NCI-H146 treated with DMSO at 0.1 percent for 48 hours (cell line): ENCODE data around the gene SCART1.
"Not testable (repeated sequence)": the region's sequence is repeated elsewhere in the genome, so short reads cannot be mapped to it uniquely, and the experiment has no call there.

Source experiments
- DNase-seq: peaks from one replicate; lab custom pipeline; 2025; ENCODE audit not compliant: unreplicated experiment; lab: John Stamatoyannopoulos, UW

SCART1 gene

DNA sequence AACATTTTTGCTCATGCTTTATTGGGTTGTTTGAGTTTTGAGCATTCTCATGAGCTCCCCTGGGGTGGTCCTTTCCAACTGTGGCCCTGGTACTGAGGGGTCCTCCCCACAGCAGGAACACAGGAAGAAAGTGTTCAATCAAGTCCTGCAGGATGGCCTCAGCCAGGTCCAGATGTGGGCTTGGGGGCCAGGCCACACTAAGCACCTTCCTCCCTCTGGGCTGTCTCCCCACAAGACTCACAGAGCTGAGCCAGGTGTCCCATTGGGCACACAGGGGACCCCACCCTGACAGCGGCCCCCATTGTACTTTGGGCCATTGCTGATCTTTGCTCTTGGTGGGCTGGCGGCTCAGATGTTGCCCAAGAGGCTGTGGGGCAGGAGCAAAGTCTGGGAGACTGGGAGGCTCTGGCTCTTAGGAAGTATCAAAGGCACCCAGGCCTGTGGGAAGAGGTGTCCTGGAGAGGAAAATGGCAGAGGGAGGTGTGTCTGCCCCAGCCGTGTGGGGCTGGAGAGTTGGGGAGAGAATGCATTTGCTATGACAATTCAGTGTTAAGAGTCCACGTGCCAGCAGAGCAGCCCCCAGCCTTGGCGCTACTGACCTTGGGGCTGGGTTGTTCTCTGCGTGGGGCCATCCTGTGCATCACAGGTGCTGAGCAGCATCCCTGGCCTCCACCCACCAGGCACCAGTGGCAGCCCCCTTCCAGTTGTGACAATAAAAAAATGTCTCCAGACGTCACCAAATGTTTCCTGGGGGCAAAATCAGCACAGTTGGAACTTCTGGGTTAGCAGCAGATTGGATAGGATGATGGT lies 17.8 kb downstream of the SCART1 start:
- no peak for DNase-seq

DNA sequence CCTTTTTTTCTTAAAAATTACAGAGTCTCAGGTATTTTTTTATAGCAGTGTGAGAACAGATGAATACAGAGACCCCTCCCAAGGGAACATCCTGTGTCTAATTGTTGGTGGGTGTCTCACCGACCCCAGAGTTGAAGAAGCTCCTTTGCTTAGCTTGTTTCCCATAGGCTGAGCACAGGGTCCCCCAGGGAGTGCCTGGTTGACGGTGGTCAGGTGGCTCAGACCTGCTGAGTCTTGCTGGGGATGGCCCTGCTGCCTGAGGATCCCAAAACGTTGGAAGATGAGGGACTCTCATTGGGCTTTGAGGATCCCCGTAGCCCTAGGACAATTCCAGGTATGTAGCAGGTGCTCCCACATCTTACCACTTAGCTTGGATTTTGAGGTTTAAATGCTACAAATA lies 19.5 kb downstream of the SCART1 start:
- no peak for DNase-seq

DNA sequence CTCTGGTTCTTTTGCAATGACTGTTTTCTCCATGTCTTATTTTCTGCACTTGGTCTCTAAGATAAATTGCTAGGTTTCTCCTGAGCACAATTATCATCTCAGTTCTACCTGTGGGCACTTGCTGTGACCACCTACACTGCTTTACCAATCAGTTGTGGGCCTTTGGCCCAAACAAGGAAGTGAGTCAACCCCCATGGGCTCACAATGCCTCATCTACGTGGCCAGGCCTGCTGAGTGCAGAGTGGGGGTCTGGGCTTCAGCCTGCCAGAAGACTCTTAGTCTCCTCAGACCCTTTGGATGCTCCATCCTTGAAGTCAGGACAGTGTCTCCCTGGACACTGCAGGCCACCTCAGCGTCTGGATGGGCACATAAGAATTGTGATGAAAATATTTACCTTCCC lies 20.3 kb downstream of the SCART1 start:
- DNase-seq = no peak

DNA sequence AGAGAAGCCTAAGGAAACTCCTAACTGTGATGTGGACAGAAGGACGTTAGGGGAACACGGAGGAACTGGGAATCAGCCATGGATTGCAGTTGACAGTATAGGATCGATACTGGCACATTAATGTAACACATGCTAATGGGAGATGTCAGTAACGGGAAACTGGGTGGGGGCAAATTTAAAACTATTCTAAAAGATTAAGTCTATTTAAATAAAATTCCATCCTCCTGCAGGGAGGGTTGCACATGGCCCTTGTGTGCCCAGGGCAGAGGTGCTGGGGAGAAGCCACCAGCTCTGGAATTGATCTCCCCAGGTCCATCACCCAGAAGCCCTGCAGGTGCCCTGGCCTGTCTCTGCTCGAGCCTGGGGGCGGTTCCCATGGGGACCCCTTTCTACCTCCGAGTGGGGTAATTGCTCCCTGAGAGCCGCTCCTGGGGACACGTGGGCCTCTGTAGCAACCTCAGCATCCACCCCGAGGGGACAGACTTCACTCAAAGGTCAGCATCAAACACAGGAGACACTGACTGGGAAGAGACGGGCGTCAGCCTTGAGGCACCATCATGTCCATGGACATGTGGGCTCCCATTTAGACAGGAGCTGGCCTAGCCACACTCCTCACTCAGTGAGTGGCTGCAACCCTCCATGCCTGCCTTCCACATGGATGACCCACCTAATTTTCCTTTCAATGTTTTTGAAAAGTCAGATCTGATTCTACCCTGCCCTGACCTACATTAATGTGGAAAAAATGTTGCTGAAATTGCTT lies 21.1 kb downstream of the SCART1 start:
- DNase-seq = no peak

DNA sequence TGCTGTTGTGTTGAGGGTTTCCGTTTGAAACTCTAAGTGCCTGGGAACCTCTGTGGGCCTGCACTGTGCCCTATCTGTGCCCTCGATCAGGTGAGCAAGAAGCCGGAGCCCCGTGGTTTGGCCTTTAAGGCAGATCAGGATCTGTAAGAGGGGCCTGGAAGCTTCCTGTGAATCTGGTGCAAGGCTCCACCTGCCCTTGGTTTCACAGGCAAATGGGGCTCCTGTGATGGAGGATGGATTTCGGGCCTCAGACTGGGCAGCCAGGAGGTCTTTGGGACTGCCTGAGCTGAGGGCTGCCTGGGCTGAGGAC lies 21.6 kb downstream of the SCART1 start:
- no peak for DNase-seq

DNA sequence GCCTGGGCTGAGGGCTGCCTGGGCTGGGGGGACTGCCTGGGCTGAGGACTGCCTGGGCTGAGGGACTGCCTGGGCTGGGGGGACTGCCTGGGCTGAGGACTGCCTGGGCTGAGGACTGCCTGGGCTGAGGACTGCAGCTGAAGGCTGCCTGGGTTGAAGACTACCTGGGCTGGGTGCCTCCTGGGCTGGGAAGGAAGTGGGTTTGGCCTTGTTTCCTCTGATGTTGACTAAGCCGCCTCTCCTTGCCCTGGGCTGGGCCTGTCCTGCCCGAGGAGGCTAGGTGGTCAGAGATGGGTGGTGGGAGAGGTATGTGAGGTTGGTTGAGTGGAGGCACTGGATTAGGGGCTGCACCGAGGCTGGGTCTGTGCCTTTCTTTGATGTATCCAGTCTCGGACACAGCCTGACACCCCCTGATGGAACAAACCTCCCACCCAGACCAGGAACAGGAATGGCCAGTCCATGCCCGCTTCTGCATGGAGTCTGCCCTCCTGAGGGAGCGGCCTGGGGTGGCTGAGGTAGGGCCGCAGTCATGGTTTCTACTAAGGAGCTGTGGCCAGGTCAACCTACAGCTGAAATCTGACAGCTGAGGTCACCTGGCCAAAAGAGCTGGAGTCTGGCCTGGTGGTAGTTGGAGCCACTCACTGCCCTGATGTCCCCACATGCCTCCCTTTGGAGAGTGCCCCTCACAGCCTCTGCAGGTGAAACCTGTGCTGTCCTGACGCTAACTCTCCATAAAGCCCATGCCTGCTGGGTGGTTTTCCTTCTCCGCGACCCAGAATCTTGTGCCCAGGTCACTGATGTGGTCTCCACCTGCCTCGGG lies 22.3 kb downstream of the SCART1 start:
- no peak for DNase-seq

DNA sequence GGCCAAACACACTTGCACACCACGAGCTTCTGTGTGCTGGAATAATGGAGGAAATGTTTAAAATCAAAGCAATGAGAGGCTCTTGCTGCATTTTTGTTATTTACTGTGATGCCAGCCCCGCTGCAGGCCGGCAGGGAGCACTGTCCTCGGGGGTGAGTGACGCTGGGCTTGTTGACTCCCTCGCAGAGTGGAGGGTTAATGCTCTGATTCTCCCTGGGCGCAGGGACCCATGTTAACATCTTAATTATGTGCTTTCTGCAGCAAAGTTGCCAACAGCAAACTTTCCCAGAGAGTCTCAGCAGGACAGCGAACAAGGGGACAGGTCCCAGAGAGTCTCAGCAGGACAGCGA lies 22.9 kb downstream of the SCART1 start:
- DNase-seq = no peak

DNA sequence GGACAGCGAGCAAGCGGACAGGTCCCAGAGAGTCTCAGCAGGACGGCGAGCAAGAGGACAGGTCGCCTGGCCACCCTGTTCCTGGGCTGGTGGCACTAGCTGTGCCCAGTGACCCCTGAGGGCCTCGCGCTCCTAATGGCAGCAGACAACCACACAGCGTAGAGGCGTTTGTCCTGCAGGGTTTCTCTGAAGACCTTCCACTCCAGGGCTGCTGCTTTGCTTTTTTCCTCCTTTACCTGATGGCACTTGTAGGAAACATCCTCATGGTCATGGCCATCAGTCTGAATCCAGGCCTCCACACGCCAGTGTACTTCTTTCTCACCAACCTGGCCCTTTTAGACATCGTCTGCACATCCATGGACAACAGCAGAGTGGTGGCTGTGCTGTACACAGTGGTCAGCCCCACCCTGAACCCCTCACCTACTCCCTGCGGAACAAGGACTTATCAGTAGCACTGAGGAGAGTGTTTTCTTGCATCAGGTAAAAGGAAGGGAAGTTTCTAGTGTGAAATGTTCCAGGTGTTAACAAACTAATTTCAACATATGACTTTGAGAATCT lies 27.4 kb downstream of the SCART1 start:
- DNase-seq = no peak

DNA sequence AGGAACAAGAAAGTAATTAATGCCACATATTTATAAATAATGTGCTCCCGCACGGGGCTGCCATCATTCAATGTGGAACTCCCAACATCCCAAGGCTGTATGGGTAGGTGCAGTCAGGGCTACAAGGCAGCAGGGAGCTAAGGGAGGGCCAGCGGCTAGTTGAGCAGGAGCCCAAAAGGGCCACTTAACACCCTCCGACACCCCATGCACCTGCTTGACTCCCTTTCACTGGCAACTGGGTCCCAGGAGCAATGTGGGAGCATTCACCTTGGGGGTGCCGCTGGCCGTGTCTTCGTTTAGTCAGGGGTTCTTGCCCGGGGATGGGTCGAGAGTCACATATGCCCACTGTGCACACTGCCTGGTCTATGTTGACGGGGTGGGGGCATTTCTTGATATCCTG lies 27.9 kb downstream of the SCART1 start:
- DNase-seq = no peak

DNA sequence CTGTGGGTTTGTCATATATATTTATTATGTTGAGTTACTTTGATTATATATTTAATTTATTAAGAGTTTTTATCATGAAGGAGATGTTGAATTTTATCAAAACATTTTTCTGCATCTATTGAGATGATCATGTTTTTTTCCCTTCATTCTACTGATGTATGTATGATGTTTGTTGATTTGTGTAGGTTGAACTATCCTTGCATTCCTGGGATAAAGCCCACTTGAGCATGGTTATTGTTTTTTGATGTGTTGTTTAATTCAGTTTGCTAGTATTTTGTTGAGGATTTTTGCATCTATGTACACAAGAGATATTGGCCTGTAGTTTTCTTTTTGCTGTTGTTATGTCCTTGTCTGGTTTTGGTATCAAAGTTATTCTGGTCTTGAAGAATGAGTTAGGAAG lies 31.1 kb downstream of the SCART1 start:
- DNase-seq = no peak

DNA sequence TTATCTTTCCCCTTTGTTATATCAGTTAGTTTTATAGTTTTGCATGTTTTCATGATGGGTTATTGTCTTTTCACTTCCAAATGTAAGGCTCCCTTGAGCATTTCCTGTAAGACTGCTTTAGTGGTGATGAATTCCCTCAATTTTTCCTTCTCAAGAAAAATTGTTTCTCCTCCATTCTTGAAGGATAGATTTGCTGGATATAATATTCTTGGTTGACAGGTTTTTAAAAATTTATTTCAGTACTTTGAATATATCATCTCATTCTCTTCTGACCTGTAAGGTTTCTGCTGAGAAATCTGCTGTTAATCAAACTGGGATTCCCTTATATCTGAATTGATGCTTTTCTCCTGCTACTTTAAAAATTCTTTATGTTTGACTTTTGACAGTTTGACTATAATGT lies 33.3 kb downstream of the SCART1 start:
- no peak for DNase-seq

DNA sequence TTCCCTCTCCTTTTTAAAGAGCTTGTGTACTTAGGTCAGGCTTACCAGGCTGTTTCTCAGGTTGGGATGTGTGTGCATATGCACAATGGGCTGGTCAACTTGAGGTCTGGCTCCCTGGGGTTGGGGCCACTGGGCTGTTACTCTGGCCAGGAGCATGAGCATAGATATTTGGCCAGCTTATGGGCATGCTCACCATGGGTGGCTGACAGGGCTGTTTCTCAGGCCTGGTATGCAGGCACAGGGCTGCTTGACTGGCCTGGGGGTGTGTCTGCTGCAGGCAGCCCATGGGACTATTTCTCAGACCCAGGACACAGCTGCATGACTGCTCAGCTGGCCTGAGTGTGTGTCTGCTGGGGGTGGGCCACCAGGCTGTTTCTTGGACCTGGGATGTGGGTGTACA lies 34.6 kb downstream of the SCART1 start:
- no peak for DNase-seq

DNA sequence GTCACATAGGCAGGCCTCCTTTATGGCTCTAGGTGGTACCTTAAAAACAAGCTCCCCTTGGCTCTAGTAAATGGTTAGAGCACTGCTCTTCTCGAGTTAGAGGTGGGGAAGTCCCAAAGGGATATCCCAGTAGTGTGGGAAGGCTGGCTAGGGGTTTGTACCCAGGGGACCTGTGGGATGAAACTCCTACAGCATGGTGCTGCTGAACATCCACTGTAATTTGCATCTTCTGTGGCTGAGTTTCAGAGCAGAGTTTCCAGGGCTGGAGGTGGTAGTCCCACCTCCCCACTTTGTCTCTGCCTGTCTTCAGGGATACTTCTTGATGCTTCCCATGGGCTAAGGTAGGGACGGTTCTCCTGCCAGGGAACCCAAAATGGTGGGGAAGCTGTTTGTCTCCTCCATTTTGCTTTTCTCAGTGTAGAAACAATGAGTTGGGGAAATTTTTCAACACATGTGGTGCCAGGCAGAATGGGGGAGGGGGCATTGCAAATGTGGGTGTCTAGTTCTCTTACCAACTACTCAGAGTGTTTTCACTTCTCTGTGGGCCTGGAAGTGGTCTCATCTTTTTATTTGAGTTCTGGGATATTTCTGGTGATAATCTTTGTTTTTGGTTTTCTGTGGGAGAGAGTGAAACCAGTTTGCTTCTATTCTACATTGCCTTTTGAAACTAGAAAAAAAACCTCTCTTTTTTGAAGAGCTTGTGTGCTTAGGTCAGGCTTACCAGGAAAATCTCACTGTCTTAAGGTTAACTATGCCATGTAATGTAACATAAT lies 36.3 kb downstream of the SCART1 start:
- no peak for DNase-seq

DNA sequence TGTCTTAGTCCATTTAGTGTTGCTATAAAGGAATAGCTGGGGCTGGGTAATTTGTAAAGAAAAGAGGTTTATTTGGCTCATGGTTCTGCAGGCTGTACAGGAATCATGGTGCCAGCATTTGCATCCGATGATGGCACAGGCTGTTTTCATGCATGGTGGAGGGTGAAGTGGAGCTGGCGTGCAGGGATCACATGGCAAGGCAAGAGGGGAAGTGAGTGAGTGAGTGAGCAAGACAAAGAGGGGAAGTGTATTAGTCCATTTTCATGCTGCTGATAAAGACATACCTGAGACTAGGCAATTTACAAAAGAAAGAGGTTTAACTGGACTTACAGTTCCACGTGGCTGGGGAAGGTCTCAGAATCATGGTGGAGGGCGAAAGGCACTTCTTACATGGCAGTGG lies 39.8 kb downstream of the SCART1 start:
- DNase-seq = not testable (repeated sequence)

DNA sequence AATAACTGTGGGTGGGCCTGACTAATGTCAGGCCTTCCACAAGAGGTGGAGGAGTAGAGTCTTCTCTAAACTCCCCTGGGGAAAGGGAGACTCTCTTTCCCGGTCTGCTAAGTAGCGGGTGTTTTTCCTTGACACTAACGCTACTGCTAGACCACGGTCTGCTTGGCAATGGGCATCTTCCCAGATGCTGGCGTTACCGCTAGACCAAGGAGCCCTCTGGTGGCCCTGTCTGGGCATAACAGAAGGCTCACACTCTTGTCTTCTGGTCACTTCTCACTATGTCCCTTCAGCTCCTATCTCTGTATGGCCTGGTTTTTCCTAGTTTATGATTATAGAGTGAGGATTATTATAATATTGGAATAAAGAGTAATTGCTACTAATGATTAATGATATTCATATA lies 43.6 kb downstream of the SCART1 start:
- not testable (repeated sequence) for DNase-seq

DNA sequence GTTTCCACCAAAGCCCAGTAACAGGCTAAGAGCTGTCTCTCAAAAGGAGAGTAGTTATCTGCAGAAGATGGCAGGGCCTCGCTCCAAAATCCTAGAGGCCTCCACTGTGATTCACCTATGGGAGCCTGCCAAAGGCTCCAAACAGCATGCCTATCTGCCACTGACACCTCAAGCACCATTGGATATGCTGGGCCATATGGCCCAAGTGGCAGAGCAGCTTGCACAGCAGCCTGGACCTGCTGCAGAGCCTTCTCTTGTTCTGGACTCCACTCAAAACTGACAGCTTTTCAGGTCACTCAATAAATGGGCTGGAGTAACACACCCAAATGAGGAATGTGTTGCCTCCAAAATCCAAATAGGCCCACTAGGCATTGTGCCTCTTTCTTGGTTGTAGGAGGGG lies 45.4 kb downstream of the SCART1 start:
- DNase-seq = not testable (repeated sequence)

DNA sequence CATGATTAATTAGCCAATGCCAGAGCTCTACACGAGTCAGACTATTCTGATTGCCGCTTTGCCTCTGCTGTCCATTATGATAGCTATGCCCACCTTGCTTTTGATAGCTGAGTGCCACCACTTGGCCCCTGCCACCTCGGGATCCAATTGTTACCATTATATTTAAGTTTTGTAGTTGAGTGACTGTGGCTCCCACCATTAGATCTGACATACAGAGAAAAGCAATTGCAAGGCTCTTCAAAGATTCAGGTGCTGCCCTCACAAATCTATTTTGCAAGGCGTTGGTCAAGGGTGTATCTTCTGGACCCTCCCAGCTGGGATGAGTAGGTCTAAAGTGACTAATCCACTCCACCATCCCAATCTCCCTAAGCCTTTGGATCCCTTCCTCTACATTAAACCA lies 47.2 kb downstream of the SCART1 start:
- DNase-seq = not testable (repeated sequence)

DNA sequence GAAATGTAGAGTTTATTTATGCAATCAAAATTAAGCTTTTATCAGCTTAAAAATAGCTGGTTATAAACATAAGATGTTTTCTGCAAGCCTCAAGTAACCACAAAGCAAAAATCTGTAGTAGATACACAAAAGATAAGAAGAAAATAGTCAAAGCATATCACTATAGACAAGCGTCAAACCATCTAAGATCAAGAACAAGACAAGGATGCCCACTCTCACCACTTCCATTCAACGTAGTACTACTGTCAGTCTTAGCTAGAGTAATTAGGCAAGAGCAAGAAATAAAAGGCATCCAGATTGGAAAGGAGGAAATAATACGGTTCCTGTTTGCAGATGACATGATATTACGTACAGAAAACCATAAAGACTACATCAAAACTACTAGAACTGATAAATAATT lies 56.0 kb downstream of the SCART1 start:
- no peak for DNase-seq

DNA sequence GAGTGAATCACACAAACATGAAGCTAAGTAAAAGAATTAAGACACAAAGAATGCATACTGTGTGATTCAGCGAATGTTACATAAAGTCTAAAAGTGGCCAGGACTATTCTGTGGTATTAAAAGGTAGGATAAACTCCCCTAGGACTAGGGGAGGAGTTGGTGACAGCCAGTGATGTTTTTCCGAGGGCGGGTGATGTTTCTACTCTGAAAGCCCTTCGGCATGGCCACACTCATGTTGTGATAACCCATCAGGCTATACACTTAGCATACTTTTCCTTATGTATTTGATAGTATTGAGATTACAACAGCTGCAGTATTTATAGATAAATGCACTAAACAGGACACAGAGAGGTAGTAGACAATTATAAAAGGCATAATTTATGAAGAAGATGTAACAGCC lies 57.7 kb downstream of the SCART1 start:
- DNase-seq = no peak

DNA sequence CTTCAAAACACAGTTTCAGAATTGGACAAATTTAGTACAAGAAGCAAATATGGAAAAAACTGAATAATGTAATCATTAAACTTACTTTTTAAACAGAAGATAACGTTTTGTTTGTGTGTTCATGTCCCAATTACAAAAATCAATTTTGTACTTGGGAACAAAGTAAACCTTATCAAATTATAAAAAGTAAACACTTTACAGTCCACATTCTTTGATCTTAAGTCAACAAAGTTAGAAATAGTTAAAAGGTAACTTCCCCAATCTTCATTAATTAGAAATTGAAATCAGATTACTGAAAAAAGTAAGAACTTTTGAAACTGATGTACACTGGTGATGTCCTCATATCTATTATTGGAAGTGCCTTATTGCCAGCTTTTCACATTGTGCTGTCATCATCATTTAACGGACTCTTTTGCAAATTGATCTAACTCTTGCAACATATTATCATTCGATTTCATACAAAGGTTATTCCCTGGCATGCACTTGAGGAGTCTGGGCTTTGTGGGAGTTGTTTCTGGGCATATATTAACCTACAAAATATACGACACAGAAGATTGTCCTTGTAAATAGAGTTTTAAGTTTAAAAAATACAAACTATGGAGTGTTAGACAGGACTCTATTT lies 58.3 kb downstream of the SCART1 start:
- DNase-seq = no peak
